Vagina (tissue), 2 donors: ENCODE measurements around the gene ANGPTL8. TPM values are rescaled to one million over a fixed set of nuclear protein-coding genes. Genes with fewer than 3 reads are reported as not detected.

Experiments used
- DNase-seq, 2 donors: peaks; one replicate each; pipeline ENCODE4 v3.0.0-alpha.2; 2017; ENCODE audit errors: extremely low spot score in 2 of 2
- H3K27ac ChIP-seq: fragments of 200-600 bp; sonication (generic); one replicate; pipeline ENCODE4 v1.5.1; 2019
- H3K27me3 ChIP-seq: fragments of 200-600 bp; sonication (generic); one replicate; pipeline ENCODE4 v1.5.1; 2019
- H3K36me3 ChIP-seq, 2 donors: fragments of 200-600 bp; sonication (generic); one replicate each; pipeline ENCODE4 v1.5.1; 2017 to 2019
- H3K4me1 ChIP-seq: fragments of 200-600 bp; sonication (generic); one replicate; pipeline ENCODE4 v1.5.1; 2019
- H3K4me3 ChIP-seq, 2 donors: fragments of 200-600 bp; sonication (generic); 1 replicate in 1 of 2; 2 replicates in 1 of 2; pipeline ENCODE4 v1.5.1; 2016 to 2019
- H3K9me3 ChIP-seq: fragments of 200-600 bp; sonication (generic); one replicate; pipeline ENCODE4 v1.5.1; 2019
- CTCF ChIP-seq, 3 experiments: fragments of 450-650 bp in 2 of 3; fragments of 200-600 bp in 1 of 3; sonication (generic) in 1 of 3; IDR thresholded peaks; one replicate each; pipeline ENCODE4 v1.5.1; 2017 to 2019; ENCODE audit warnings: antibody characterized with exemption in 3 of 3, mild to moderate bottlenecking in 2 of 3, moderate library complexity in 2 of 3
- POLR2A ChIP-seq, 2 donors: fragments of 450-650 bp; IDR thresholded peaks; one replicate each; pipeline ENCODE4 v1.6.1; 2017; ENCODE audit warnings: antibody characterized with exemption in 2 of 2, mild to moderate bottlenecking in 2 of 2, moderate library complexity in 2 of 2
- POLR2AphosphoS5 ChIP-seq, 2 donors: sonication (generic); formaldehyde crosslinking; IDR thresholded peaks; one replicate each; pipeline ENCODE4 v1.9.0; 2017; ENCODE audit warnings: antibody characterized with exemption in 2 of 2, mild to moderate bottlenecking in 2 of 2, low read depth in 1 of 2; ENCODE audit not compliant: insufficient read depth in 1 of 2
- intact Hi-C: fragments of 100-400 bp; cut with DNase I; formaldehyde crosslinking; loops from one replicate; pipeline ENCODE4 v1.15.1; 2023
- total RNA-seq: library from RNA; depleted of rRNA; stranded (reverse); fragments of >200 nt; gene quantifications from one replicate; pipeline ENCODE4 v1.2.3, GENCODE V29; 2016

The ANGPTL8 gene
- total RNA-seq, 1 donor from 2014 or later, result not detected

- Histone ChIP-seq H3K27ac (no peak overlapping the region), H3K9me3 (no peaks in the 10 kb centered on the region), H3K27me3 (no peaks in the 10 kb centered on the region), H3K36me3 (peaks cover 0 to 27% of the 10 kb centered on the region in 2 donors), H3K4me1 (peaks cover 16% of the 10 kb centered on the region), H3K4me3 (no peak overlapping the region)
- intact Hi-C loops, result no loop called here
- no peak for DNase-seq
- no peak for TF ChIP-seq POLR2AphosphoS5 (IDR thresholded peaks at IDR 0.05; ENCODE audit: insufficient read depth in 1 of 2, low read depth in 1 of 2)
- TF ChIP-seq POLR2A (IDR thresholded peaks at IDR 0.05), result no peak
- TF ChIP-seq CTCF (IDR thresholded peaks at IDR 0.05), result no peak
Measured at GRCh38 chr19:11244846-11245589, 5.6 kb downstream of the ANGPTL8 start.

- peaks cover 16% of the 10 kb centered on the region for H3K4me1 ChIP-seq
- H3K27ac ChIP-seq, result peak overlapping the region; percentile 55
- TF ChIP-seq POLR2AphosphoS5 (IDR thresholded peaks at IDR 0.05; ENCODE audit: insufficient read depth in 1 of 2, low read depth in 1 of 2), result no peak
- TF ChIP-seq POLR2A (IDR thresholded peaks at IDR 0.05), result no peak
- TF ChIP-seq CTCF (IDR thresholded peaks at IDR 0.05), result no peak
- H3K27me3 ChIP-seq, result no peaks in the 10 kb centered on the region
- intact Hi-C loops, result no loop called here
- no peaks in the 10 kb centered on the region for H3K9me3 ChIP-seq
- peaks cover 0 to 39% of the 10 kb centered on the region in 2 donors for H3K36me3 ChIP-seq
- DNase-seq, result no peak
- H3K4me3 ChIP-seq, result no peak overlapping the region
Measured at GRCh38 chr19:11246941-11247340, 7.5 kb downstream of the ANGPTL8 start.

DNA sequence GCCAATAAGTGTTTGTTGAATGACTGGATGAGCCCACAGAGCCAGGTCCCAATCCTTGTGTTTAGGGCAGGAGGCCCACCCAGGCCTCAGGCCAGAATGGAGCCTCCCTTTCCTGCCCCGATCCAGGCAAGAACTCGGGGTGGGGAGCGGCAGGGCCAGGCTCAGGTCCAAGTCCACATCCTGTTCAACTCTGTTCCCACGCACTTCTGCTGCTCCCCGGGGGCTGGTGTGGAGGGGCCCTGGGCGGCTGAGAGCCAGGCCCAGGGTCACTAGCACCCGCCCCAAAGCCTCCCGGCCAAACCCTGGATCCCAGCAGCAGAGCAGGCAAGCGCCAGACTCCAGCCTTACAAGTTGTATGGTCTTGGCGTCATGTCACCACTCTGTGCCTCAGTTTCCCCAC is 8.0 kb downstream of the ANGPTL8 start:
- no peaks in the 10 kb centered on the region for H3K9me3 ChIP-seq
- H3K27ac ChIP-seq, result peak overlapping the region; percentile 55
- H3K4me1 ChIP-seq, result peaks cover 16% of the 10 kb centered on the region
- intact Hi-C loops, result no loop called here
- TF ChIP-seq POLR2AphosphoS5 (IDR thresholded peaks at IDR 0.05; ENCODE audit: insufficient read depth in 1 of 2, low read depth in 1 of 2), result peak in 1 of 2 donors; percentile 38
- TF ChIP-seq CTCF (IDR thresholded peaks at IDR 0.05), result no peak
- no peaks in the 10 kb centered on the region for H3K27me3 ChIP-seq
- H3K4me3 ChIP-seq, result no peak overlapping the region
- H3K36me3 ChIP-seq, result peaks cover 0 to 44% of the 10 kb centered on the region in 2 donors
- DNase-seq, result no peak

GRCh38 chr19:11247934-11248333 is 8.5 kb downstream of the ANGPTL8 start:
- Histone ChIP-seq H3K4me3 (no peak overlapping the region), H3K27me3 (no peaks in the 10 kb centered on the region), H3K27ac (peak overlapping the region; percentile 55), H3K4me1 (peaks cover 16% of the 10 kb centered on the region), H3K36me3 (peaks cover 0 to 47% of the 10 kb centered on the region in 2 donors), H3K9me3 (no peaks in the 10 kb centered on the region)
- intact Hi-C loops, result no loop called here
- no peak for DNase-seq
- no peak for TF ChIP-seq POLR2AphosphoS5 (IDR thresholded peaks at IDR 0.05; ENCODE audit: insufficient read depth in 1 of 2, low read depth in 1 of 2)
- TF ChIP-seq POLR2A (IDR thresholded peaks at IDR 0.05), result no peak
- TF ChIP-seq CTCF (IDR thresholded peaks at IDR 0.05), result no peak

DNA sequence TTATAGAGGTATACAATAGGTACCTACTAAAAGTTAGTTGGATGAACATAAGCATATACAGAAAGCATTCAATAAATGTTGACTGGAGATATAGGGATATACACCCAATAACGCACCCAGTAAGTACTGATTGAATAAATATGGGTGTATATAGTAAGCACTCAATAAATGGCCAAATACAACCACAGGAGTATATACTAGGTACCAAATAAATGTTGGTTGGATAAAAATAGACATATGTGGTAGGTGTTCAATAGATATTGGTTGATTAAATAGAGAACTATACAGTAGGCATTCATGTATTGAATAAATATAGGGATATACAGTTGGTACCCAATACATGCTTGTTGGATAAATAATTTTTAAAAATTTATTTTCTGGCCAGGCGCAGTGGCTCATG is 9.4 kb downstream of the ANGPTL8 start:
- no peak for DNase-seq
- no peaks in the 10 kb centered on the region for H3K27me3 ChIP-seq
- TF ChIP-seq POLR2A (IDR thresholded peaks at IDR 0.05), result no peak
- no peak for TF ChIP-seq CTCF (IDR thresholded peaks at IDR 0.05)
- TF ChIP-seq POLR2AphosphoS5 (IDR thresholded peaks at IDR 0.05; ENCODE audit: insufficient read depth in 1 of 2, low read depth in 1 of 2), result no peak
- no peak overlapping the region for H3K27ac ChIP-seq
- no peaks in the 10 kb centered on the region for H3K9me3 ChIP-seq
- H3K4me1 ChIP-seq, result peaks cover 12% of the 10 kb centered on the region
- H3K36me3 ChIP-seq, result peaks cover 0 to 47% of the 10 kb centered on the region in 2 donors
- intact Hi-C loops, result no loop called here
- no peak overlapping the region for H3K4me3 ChIP-seq
